ENCODE results near the gene PNPLA7. TPM values are rescaled to one million over a fixed set of nuclear protein-coding genes. Genes with fewer than 3 reads are reported as not detected.
"Not testable (repeated sequence)": the region's sequence is repeated elsewhere in the genome, so short reads cannot be mapped to it uniquely, and the experiment has no call there.

The PNPLA7 gene
- total RNA-seq, 1 donor from 2014 or later, result 13.7 TPM

DNA sequence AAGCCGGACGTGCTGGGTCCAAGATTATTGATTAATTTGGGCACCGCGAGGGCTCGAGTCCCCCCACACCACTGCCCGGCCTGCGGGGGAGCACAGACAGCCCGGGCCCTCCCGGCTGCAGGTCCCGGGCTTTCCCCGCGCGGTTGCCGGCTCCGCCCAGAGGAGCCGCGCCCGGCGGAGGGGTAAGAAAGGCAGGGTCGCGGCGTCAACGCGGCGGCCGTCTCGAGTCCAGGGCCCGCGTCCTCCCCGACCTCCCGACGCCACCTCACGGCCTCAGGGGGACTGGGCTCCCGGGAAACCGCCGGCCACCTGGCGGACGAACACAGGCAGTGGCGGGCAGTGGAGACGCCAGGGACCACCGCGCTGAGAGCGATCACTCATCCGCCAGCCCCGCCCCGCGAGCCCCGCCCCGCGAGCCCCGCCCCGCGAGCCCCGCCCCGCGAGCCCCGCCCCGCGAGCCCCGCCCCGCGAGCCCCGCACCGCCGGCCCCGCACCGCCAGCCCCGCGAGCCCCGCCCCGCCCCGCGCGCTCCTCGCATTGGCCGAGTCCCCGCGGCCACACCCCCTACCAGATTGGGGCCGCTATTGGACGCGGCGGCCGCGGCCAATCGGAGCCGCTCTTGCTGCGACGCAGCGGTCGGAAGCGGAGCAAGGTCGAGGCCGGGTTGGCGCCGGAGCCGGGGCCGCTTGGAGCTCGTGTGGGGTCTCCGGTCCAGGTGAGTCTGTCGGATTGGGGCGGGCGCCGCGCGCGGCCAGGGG, 1.2 kb upstream of the PNPLA7 start, which contains the start of gene MRPL41:
Gene MRPL41, plus strand, starts transcription at position 616 of the 758 bp plus-strand sequence. CDS start 203 bp downstream, outside the sequence.
- H3K4me3 ChIP-seq, result peak within 1 kb of the TSS; percentile 79
- ATAC-seq (peak; percentile 91), DNase-seq (peak; percentile 95)
- H3K9me3 ChIP-seq, result no peaks in the 10 kb centered on the region
- H3K36me3 ChIP-seq, result peaks cover 17% of the 10 kb centered on the region
- H3K4me1 ChIP-seq, result peaks cover 14% of the 10 kb centered on the region
- no peaks in the 10 kb centered on the region for H3K27me3 ChIP-seq
- intact Hi-C loops (cut with DNase I), result no loop called here
- TF ChIP-seq, protein P1, sequence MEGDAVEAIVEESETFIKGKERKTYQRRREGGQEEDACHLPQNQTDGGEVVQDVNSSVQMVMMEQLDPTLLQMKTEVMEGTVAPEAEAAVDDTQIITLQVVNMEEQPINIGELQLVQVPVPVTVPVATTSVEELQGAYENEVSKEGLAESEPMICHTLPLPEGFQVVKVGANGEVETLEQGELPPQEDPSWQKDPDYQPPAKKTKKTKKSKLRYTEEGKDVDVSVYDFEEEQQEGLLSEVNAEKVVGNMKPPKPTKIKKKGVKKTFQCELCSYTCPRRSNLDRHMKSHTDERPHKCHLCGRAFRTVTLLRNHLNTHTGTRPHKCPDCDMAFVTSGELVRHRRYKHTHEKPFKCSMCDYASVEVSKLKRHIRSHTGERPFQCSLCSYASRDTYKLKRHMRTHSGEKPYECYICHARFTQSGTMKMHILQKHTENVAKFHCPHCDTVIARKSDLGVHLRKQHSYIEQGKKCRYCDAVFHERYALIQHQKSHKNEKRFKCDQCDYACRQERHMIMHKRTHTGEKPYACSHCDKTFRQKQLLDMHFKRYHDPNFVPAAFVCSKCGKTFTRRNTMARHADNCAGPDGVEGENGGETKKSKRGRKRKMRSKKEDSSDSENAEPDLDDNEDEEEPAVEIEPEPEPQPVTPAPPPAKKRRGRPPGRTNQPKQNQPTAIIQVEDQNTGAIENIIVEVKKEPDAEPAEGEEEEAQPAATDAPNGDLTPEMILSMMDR (IDR thresholded peaks at IDR 0.05), result peak; percentile 57
- H3K27ac ChIP-seq, result peak within 1 kb of the TSS; percentile 81

DNA sequence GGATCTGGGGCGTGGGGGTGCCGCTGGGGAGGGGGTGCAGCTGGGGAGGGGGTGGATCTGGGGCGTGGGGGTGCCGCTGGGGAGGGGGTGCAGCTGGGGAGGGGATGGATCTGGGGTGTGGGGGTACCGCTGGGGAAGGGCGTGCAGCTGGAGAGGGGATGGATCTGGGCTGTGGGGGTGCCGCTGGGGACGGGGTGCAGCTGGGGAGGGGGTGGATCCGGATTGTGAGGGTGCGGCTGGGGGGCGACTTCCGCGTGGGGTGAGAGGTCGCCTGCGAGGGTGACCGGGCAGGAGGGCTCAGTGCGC, 709 bp upstream of the PNPLA7 start:
- Histone ChIP-seq H3K4me3 (peak overlapping the region; percentile 69), H3K36me3 (peaks cover 12% of the 10 kb centered on the region), H3K4me1 (peaks cover 14% of the 10 kb centered on the region), H3K27ac (peak overlapping the region; percentile 80)
- H3K9me3 ChIP-seq; ATAC-seq; DNase-seq; H3K27me3 ChIP-seq; intact Hi-C loops (cut with DNase I): not testable (repeated sequence)

DNA sequence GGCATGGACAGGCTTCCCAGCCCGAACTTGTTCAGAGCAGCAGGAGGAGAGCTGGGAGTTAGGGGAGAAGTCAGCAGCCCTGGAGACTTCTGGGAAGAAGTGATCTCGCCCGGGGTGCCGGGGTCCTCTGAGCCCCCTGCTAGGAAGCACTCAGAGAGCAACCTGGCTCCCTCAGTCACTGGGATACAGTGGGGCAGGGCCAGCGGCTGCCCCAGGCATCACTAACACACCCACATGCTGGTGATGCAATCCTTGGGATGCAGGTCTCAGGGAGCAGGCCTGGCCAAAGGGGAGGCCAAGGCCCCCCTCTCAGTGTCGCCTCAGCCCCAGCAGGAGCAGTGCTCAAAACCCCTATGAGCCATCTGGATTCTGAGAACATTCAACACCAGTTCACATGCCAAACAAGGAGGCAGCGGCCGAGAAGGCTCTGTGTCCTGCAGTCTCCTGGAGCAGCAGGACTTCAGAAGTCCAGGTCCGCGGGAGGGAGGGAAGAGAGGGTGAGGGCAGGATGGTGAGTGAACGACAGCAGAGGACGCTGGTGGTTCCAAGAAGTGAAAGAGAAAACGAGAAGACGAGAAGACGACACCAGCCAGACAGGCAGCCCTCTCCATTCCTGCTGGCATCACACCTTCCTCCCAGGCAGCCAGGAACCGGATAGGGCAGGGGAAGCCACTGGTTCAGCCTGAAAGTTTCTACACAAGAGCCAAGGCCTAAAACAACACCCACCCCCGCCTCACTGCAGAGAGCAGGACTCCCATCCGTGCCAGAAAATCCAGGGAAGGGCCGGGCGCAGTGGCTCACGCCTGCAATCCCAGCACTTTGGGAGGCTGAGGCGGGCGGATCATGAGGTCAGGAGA, 2.3 kb downstream of the PNPLA7 start:
- Histone ChIP-seq H3K4me3 (no peak overlapping the region), H3K4me1 (peaks cover 14% of the 10 kb centered on the region), H3K27ac (no peak overlapping the region), H3K36me3 (no peaks in the 10 kb centered on the region), H3K9me3 (no peaks in the 10 kb centered on the region), H3K27me3 (no peaks in the 10 kb centered on the region)
- TF ChIP-seq, protein P1 (IDR thresholded peaks at IDR 0.05), result no peak
- DNase-seq, result no peak
- ATAC-seq, result no peak
- intact Hi-C loops (cut with DNase I), result no loop called here

DNA sequence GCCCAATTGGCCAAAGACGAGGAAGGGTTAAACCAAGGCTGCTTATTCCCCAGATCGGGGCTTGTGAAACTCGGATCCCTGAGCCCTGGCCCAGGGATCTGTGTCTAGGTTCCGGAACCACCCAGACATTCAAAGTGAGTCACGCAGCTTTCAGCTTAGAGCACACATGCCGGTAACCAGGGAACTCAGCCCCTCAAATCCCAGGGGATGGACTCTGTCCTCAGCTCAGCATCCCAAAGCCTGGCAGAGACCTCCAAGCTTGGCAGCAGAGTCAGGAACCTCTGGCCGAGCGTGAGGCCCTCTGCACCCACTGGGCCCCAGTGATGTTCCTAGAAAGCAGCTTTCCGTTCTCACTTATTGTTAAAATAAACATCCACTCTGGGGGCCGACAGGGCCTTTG, 5.1 kb downstream of the PNPLA7 start:
- Histone ChIP-seq H3K4me1 (peaks cover 5% of the 10 kb centered on the region), H3K27ac (no peak overlapping the region), H3K4me3 (no peak overlapping the region), H3K9me3 (no peaks in the 10 kb centered on the region), H3K36me3 (peaks cover 4% of the 10 kb centered on the region), H3K27me3 (no peaks in the 10 kb centered on the region)
- no peak for DNase-seq
- intact Hi-C loops (cut with DNase I), result no loop called here
- TF ChIP-seq, protein P1 (IDR thresholded peaks at IDR 0.05), result no peak
- ATAC-seq, result no peak

DNA sequence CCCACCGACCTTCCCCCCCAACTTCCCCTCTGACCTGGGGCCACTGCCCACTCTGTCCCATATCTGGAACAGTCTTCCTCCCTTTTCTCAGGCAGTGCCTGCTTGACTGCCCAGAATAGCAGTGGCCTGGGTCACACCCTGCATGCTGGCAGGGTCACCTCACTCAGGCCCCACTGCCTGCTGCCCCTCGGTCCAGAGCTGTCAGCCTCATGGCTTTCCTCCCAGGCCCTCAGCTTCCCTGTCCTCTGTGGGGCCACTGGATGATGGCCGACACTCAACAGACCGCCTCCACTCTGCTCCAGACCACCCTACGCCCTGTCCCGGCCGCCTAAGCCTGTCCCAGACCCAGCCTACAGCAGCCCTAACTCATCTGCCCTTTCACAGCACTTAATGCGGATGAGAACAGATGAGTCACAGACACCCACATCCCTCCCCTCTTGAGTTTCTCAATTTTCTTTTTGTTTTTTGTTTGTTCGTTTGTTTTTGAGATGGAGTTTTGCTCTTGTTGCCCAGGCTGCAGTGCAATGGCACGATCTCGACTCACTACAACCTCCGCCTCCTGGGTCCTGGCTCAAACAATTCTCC, 5.9 kb downstream of the PNPLA7 start:
- intact Hi-C loops (cut with DNase I), result no loop called here
- no peak for ATAC-seq
- H3K27ac ChIP-seq, result no peak overlapping the region

More for the DNA sequence above, 5.9 kb downstream of the PNPLA7 start:
- TF ChIP-seq, protein P1 (IDR thresholded peaks at IDR 0.05), result no peak
- H3K4me3 ChIP-seq, result no peak overlapping the region
- H3K9me3 ChIP-seq, result no peaks in the 10 kb centered on the region
- H3K27me3 ChIP-seq, result no peaks in the 10 kb centered on the region
- DNase-seq, result no peak
- no peaks in the 10 kb centered on the region for H3K4me1 ChIP-seq
- H3K36me3 ChIP-seq, result peaks cover 4% of the 10 kb centered on the region

Data from upper lobe of right lung (tissue), 1 donor.